NCI-H146 treated with DMSO at 0.1 percent for 48 hours (cell line): ENCODE measurements around the gene IRX3.
A peak's percentile ranks its signal among the peaks of the same experiment; 100 is the strongest.

Source experiments
- DNase-seq: peaks from one replicate; lab custom pipeline; 2025; ENCODE audit not compliant: unreplicated experiment; lab: John Stamatoyannopoulos, UW

Gene IRX3

DNA sequence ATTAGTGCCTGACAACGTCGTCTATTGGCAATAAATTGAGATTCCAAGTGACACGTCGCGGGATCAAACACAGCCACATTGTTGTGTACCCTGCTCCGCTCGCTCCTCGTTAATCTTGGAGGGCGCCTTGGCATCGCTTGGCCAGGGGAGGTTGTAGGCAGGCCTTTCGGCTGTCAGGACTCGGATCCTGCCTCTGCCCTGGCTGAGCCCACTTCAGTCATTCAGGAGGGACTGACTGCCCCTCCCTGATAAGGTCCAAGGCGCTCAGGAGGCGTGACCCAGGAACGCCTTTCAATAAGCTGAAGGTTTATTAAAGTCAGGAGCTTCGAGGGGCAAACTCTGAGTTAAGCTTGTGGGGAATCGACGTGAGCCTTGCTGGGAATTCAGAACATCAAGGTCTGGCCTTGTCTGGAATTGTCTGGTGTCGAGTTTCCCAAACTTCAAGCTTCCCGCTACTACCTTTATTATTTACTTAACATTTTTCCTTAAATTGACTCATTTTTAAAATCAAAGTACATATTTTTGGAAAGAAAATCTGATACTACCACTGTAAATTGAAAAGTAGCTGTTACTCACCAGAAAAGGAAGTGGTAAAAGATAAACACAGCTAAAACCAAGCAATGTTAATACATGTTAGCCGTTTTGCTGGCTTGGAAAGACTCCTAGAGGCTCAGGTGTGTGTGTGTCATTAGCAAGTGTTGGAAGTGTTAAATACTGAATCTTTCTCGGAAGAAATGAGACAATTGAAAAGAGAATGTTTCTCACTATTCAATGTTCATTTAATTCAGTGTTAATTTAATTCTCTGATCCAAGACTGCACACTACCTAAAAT, 5.3 kb upstream of the IRX3 start:
- DNase-seq, result no peak

DNA sequence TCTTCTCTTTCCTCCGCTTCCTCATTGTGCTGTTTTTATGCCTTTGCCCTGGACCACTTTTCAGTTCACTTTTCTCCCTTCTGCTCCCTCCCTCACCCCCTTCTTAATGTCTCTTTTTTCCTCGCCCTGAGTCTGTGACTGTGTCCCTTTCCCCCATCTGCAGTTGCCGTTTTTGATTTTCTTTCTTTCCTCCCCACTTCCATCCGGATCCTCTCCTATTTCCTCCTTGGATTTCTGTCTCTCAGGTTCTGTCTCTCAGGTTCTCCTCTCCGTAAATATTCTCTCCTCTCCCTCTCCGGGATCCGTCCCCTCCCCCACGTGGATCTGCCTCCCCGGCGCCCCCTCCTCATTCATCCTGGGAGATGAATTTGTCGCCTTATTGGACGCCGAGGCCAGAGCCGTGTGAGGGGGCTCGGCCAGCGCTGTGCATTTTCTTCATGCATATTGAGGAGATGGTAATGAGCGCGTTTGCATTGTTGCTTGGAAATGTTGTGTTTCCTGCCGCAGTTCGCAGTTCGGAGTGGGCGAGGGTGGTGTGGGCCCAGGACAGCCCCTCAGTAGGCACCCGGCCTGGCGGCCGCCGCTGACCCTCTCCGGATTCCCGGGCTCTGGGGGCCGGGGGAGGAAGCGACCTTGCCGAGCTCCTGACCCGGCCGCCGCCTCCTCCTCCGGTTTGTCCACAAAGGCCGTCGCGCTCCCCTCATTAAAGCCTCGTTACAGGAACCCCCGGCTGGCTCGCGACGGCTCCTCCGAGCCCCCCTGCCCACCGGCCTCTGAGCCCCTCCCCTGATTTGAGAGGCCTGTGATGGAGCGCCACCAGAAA, 4.5 kb upstream of the IRX3 start:
- DNase-seq, result no peak

DNA sequence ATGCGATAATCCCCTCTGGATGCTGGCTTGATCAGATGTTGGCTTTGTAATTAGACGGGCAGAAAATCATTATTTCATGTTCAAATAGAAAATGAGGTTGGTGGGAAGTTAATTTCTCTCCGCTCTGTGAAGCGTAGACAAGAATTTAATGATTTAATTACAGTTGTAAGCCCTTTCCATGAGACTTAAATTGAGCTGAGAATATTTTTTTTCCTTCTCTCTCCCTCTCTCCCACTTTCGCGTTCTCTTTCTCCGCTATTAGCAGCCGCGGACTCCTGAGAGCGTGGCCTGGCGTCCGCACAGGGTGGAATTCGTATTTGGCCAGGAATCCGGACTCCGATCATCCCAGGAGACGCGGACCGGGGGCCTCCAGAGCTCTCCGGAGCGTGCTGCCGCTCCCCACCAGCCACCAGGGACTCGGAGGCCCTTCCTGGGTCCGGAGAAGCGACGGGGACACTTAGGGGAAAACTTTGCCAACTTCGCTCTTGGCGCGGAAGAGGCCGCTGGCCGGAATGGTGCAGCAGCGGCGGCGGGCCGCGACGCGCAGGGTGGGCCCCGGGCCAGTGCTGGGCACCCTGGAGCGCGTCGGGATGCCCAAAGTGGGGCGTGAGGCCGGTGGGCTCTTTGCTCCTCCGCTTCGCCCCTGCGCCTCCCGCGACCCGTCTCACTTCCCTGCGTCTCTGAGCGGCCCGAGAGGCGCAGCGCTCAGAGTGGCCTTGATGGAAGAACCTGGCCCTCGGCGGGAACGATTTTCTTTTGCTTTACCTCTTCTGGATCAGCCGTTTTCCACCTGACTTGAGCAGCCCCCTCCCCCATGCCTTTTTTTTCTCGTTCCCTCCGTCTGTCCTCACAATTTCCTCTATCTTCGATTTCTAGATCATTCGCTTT, 3.6 kb upstream of the IRX3 start:
- DNase-seq, result no peak

DNA sequence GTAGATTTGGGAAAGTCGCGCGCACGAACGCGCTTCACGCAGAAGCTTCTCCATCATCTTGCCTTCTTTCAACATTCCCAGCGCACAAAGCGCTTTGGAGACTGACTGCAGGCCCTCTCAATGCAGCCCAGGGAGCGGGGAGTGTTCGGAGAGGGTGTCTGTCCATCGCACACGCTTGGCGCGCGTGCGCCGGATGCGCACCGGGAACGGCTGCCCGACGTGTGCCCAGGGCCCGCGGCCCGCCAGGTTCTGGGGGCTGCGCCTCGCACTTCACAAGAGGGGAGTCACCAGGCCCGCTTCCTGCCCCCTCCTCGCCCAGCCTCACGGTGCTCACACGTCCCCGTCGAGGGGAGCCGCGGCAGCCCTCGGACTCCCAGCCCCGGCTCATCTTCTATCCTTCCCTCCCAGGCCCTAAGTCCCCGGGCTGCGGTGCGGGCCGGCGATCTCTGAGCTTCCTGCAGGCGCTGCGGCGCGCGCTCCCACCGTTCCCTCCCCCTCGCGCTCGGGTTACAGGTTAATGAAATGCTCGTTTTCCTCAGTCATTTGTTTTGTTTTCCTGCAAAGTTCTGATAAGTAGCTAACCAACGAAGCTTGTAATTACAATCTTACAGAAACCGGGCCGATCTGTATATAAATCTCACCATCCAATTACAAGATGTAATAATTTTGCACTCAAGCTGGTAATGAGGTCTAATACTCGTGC, 2.8 kb upstream of the IRX3 start:
- no peak for DNase-seq

DNA sequence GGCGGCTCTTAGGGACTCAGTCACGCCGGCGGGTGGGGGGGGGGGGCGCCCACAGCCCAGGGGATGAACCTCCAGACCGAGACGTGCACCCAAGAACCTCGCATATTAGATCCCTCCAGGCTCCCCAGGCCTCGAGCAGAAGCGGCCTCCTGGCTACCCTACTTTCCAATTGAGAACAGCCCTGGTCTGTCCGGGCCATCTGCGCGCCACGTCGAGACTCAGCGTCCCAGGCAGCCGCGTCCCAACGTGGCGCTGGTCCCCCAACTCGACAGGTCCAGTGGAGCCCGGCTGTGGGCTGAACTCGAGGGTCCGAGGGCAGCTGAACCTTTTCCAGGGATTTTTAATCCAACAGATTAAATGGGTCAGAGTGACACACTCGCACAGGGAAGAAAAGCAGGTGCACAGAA, 2.3 kb upstream of the IRX3 start:
- no peak for DNase-seq

DNA sequence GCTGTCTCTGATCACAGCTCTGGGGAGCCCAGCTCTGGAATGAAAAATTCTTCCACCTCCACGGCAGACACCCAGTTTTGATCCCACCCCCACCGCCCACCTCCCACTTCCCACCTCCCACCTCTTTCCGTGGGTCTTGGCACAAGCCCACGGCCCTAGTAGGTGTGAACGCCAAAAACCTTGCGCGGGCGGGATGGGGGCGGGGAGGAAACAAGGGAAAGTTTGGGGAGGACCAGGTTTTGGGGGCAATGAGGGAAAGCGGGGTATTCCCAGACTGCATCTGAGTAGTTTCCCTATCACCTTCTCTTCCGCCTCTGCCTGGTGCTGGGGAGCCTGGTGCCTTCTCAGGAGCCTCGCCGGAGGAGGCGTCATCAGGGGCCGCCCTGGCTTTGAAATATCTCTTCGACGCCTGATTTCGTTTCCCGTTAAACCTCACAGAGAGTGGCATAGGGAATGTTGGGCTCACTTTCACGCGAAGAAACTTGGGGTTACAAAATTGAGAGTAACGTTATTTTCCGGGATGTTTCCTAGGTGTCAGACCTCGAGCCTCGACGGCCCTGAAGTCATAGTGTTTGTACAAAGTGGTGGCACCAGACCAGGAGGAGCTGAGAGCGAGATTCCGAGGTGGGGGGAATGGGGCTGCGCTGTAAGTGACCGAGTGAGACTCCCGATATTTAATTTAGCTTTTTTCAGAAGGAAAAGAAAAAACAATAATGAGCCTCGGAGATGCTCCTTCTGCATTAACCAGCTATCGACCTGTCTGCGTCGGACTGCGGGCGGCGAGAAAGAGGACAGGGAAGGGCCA, 1.6 kb upstream of the IRX3 start:
- DNase-seq, result no peak

DNA sequence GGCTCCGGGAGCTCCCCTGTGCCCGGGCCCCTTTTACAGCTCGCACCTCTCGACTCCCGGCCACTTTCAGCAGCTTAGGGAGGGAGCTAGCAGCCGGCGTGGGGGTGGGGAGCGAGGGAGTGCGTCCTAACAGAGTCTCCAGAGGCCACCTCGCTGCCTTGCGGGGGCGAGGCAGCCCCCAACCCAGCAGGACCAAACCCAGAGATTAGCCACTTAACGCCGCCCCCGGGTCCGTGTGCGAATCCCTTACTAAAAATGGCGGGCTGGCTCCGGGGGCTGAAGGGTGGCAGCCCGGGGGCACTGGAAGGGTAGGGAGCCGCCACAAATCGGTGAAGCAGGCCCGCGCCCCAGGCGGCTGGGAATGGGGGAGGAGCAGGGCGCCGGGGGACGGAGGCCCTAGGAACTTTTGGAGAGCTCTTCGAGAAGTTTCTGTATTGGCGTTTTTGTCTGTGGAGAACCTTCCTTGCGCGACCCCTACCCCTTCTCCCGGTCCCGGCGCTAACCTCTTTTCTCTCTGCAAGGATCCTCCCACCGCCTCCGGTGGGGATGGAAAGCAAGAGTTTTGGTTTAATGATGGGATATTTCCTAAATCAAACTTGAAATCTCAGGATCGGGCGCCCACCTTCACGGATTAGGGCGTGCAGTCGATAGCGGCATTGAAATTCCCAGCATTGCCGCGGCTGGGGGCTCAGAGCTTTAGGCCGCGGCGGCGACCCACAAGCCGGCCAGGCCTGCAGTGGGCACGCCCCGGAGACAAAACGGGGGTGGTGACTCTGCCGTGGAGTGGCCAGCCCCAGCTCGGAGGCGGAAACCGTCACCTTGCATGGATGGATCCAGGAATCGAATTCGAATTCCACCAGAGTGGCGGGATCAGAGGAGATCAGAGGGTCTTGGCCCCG, 793 bp upstream of the IRX3 start:
- DNase-seq, result no peak

DNA sequence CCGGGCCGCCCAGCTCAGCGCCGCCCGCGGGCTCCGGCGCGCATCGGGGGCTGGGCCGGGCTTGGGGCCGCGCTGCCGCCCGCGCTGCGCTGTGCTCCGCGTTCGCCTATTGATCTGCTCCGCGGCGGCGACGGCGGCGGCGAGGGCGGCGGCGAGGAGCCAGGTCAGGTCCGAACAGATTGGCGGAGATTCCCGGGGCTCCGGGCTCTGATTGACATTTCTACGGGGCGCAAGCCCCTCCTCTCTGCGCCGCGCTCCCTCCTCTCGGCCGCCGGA, 559 bp downstream of the IRX3 start:
- DNase-seq, result no peak

DNA sequence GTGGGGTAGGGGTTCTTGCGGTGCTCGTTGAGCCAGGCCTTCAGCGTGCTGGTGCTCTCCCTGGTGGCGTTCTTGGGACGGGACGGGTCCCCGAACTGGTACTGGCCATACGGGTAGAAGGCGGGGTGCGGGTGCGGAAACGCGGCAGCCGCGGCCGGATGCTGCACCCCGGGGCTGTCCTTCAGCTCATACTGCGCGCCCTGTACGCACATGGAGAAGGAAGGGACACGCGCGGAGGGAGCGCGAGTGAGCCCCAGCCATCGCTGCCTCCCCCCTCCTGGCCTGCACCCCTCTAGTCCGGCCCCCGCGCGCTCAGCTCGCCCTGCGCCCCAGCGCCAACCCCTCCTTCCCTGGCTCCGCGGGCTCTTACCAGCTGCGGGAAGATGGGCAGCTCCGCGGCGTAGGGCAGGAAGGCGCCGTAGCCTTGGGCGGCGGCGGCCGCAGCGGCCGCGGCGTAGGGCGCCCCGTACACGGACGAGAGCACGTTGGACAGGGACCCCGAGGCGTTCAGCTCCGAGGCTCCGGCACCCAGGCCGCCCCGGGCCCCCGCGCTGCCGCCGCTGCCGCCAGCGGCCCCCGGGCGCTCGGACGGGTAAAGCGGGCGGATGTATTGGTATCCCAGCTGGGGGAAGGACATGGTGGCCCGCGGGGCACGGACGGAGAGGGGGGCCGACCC, 1.0 kb downstream of the IRX3 start:
- no peak for DNase-seq

DNA sequence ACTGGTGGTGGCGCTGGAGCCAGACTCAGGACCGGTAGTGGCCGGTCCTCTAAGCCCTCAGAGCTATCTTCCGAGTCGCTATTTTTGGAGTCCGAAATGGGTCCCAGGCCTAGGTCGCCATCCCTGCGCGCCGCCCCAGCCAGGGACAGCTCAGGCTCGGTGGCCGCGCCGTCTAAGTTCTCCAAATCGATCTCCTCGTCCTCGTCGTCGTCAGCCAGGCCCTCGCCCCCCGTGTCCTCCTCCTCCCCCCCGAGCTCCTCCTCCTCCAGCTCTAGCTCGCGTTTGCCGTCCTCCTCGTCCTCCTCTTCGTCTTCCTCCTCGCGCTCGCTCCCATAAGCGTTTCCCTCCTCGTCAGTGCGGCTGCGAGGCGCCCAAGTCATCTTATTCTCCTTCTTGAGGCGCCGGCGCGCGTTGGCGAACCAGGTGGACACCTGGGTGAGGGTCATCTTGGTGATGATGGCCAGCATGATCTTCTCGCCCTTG, 1.6 kb downstream of the IRX3 start:
- DNase-seq, result peak; percentile 2

DNA sequence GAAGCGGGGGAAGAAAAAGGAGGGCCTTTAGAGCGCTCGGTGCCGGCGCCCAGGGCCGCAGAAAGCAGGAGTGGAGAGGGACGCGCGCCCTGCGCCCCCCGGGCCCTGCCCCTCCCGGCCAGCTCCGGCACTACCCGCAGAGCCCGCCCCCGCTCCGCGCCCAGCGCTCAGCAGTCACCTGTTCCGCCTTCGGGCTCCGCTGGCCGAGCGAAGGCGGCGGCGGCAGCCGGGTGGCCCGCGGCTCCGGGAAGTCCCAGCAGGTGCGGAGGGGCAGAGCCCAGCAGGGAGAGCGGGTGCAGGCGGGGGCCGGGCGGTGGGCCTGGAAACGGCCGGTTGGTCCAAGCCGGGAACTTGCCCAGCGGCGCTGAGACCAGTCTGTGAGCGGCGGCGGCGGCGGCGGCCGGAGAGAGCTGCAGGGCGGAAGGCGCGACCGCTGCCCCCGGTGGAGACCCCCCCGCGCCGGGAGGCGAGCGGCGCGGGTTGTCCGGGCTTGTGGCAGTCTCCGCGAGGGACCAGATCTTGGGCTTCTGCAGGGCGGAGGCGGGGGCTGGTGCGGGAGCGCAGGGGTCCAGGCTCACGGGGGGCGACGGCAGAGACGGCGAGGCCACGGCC, 2.2 kb downstream of the IRX3 start:
- peak; percentile 7 for DNase-seq

DNA sequence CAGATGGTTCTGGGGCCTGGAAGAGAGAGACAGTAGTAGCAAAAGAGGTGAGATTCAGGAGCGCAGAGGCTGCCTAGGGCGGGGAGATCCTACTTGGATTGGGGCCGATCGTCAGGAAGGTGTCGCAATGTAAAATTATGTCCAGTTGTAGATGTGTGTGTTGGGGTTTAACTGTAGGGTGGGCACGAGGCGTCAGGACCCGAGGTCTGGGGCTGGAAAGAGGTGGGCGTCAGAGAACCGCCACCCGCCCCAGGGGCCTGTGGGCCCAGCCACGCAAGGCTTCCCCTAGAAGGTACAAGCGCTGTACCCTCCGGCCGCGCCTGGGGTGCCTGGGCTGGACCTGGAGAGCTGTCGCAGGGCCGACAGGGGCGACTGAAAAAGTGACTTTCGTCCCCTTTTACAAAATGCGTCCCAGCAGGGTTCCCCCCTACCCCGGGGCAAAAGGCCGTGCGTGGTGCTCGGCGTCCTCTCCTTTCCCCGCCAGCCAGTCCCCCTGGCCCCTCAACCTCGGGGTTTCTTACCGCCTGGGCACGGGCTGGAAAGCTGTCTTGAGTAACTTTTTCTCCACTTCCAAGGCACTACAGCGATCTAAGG, 2.8 kb downstream of the IRX3 start:
- no peak for DNase-seq

DNA sequence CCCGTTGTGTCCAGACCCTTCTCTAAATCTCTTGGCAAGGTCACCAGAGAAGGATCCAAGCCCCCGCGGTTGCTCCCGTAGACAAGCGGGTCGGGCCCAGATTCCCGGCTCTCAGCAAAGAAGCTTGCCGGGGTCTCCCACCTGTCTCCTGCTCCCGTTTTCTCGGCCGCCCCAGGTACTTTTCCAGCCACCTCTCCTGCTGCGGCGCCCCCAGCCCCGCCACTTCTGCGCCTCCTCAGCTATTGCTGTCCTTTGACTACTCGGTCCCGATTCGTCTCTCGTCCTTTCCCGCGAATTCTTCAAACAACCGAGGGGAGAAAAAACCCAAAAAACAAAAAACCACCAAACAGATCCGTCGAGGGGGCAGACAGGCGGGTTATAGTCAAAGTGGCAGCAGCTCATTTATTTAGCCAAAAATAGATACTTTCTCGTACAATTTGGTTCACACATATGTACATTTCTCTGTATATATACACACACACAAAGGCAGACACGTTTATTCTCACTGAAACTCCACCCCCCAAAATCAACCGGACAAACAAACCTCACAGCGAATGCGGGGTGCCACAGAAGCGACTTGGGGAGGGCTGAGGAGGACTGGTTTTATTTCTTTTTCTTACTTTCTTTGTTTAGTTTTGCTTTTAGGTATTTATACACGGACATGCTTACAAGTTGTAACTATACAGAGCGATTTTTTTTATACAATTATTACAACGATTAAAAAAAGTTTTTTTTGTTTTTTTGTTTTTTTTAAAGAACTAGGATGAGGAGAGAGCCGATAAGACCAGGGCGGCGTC, 3.5 kb downstream of the IRX3 start:
- no peak for DNase-seq

DNA sequence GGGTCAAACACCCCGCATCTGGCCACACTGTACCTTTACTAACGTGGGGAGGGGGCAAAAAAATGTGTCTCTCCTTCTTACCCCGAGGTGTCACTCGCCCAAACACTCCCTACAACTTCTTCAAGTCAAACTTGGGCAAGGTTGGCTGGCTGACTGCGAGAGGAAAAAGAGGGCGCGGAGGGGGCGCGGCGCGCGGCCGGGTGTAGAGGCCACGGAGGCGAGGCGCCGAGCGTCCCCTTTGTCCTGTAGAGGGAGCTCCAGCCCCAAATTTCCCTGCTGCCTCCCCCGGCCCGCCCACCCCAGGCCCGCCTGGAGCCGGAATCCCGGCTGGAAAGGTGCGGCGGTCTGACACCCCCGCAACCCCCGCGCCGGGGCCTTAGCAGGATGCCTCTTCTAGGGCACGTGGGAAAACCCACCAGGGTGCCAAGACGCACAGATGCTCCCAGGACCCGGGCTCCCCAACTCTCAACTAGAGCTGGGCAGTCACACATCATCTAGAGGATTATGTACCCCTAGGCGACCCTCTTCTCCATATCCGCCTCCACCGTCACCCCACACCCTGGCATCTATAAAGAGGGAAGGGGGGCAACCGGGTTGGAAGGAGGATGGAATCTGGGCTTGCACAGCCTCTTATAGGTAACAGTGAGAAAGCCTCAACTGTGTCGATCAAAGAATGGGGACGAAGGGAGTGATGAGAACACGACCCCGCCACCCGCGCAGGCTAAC, 4.2 kb downstream of the IRX3 start:
- no peak for DNase-seq

DNA sequence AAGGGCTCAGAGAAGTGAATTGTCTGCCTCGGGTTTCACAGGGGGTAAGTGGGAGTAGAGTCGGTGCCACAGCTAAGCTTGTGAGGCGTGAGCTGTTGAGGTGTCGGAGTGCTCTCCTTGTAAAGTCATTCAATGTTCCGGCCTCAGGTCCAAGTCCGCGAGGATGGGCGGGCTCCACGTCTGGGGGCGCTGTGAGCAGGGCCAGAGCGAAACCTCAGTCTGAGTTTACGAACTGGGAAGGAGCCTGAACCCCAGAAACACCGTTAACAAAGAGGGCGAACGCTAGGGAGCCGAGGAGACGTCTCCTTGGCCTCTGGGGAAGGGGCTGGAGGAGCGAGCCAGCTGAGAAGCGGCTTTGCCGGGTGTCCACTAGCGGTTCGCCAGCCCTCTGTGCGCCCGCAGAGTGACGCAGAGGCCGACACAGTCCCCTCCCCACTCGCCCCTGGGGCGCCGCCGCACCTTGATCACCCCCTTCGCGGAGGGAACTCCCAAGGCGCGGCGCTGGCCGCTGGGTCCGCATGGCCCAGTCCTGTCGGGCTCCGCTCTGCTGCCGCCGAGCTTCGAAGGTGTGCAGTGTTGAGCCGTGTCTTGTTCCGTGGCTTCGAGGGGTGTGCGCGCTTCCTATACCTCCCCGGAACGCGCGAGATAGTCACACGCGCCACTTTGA, 4.9 kb downstream of the IRX3 start:
- no peak for DNase-seq

DNA sequence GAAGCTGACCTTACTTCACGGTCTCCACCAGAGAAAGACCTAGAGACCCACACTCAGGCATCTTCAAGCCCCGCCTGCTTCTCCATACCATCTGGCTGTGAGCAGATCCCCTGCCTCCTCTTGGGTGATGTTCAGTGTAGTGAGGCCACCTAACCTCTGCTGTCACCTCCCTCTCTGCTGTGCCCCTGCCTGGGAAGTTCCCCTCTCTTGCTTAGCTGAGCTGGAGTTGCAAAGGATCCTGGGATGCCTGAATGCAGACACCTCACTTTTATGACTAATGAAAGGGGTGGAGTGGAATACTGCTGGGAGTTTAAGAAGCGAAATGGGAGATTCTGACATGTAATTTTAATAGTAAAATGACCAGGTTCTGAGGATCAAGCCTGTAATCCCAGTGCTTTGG, 5.8 kb downstream of the IRX3 start:
- no peak for DNase-seq
